HG02763 (cell line): ENCODE measurements around the gene BSN.
"Not testable (repeated sequence)": the region's sequence is repeated elsewhere in the genome, so short reads cannot be mapped to it uniquely, and the experiment has no call there.

Experiments
- ATAC-seq: cut with Tn5 transposase; IDR thresholded peaks from one replicate; pipeline ENCODE4 v1.9.1; 2021; ENCODE audit warnings: mild to moderate bottlenecking, moderate library complexity; ENCODE audit not compliant: unreplicated experiment

BSN gene

GRCh38 chr3:49668861-49669260 is 114.6 kb downstream of the BSN start:
- ATAC-seq = no peak

- no peak for ATAC-seq
These were observed 115.1 kb downstream of the BSN start for GRCh38 chr3:49669352-49669751.

GRCh38 chr3:49670940-49671290 is 116.6 kb downstream of the BSN start:
- no peak for ATAC-seq

GRCh38 chr3:49671291-49672288 is 117.3 kb downstream of the BSN start:
- no peak for ATAC-seq

GRCh38 chr3:49673121-49673714 is 118.9 kb downstream of the BSN start:
- ATAC-seq = no peak

GRCh38 chr3:49673715-49674496 is 119.6 kb downstream of the BSN start, which contains the start of gene APEH:
Gene APEH (plus strand): TSS chr3:49674351. CDS start chr3:49674402, 51 bp downstream.
- ATAC-seq = peak; percentile 81

GRCh38 chr3:49674497-49674983 is 120.3 kb downstream of the BSN start:
- no peak for ATAC-seq

- ATAC-seq = no peak
These were observed 121.6 kb downstream of the BSN start for GRCh38 chr3:49675912-49676311.

GRCh38 chr3:49680493-49681231 is 126.4 kb downstream of the BSN start:
- ATAC-seq = no peak

- no peak for ATAC-seq
These were observed 126.9 kb downstream of the BSN start for GRCh38 chr3:49681232-49681522.

GRCh38 chr3:49681543-49681942 is 127.3 kb downstream of the BSN start:
- ATAC-seq = no peak

GRCh38 chr3:49683162-49683561 is 128.9 kb downstream of the BSN start:
- no peak for ATAC-seq

- not testable (repeated sequence) for ATAC-seq
These were observed 130.2 kb downstream of the BSN start for GRCh38 chr3:49684453-49684852.

- ATAC-seq = not testable (repeated sequence)
These were observed 130.8 kb downstream of the BSN start for GRCh38 chr3:49685103-49685502.

- ATAC-seq = not testable (repeated sequence)
These were observed 131.6 kb downstream of the BSN start for GRCh38 chr3:49685846-49686245.

GRCh38 chr3:49686346-49686745 is 132.1 kb downstream of the BSN start:
- not testable (repeated sequence) for ATAC-seq

- not testable (repeated sequence) for ATAC-seq
These were observed 132.6 kb downstream of the BSN start for GRCh38 chr3:49686769-49687423.

GRCh38 chr3:49687424-49687795 is 133.1 kb downstream of the BSN start:
- ATAC-seq = not testable (repeated sequence)

- not testable (repeated sequence) for ATAC-seq
These were observed 134.2 kb downstream of the BSN start for GRCh38 chr3:49688338-49689045.
